ENCODE data around the gene DMD.

GRCh38 chrX:31570658-31571057 is 1640.7 kb downstream of the DMD start:
- TF ChIP-seq EZH2 (IDR thresholded peaks at IDR 0.05; ENCODE audit: low read length, missing control alignments) (no peak), CTCF (conservative IDR thresholded peaks at IDR 0.05 in 1 of 2, IDR thresholded peaks at IDR 0.05 in 1 of 2; ENCODE audit: low read depth in 1 of 2, low read length in 2 of 2) (no peak)
